PC-3 (cell line): ENCODE measurements around the gene ZNHIT1.

Experiments used
- EZH2 ChIP-seq: fragments of 300-600 bp; sonication (generic); IDR thresholded peaks from one replicate; pipeline ENCODE4 v1.6.1; 2017; ENCODE audit warnings: antibody characterized with exemption, mild to moderate bottlenecking, low read length; ENCODE audit not compliant: unreplicated experiment
- TF ChIP-seq, protein P1 (sequence below): fragments of 300-600 bp; sonication (generic); conservative IDR thresholded peaks from 2 replicates; pipeline ENCODE4 v1.5.1; 2017; ENCODE audit warnings: antibody characterized with exemption, low read depth, mild to moderate bottlenecking, low read length

DNA sequence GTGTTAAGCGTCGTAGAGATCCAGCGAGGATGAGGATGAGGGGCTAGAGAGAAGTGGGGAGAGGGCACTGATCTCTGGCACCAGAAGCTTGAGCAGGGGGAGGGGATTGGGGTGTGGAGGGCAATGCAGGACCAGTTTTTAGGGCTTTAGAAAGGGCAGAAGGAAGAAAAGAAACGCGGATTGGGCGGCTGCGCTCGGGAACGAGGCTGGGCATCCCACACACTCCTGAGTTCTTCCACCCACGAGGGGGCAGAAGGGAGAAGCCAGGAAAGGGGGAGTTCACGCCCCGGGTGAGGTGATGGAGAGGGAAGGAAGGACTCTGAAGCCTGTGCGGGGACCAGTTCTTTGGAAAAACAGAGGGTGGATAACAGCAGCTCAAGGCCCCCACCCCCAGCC is 46.5 kb upstream of the ZNHIT1 start:
- TF ChIP-seq, protein P1, sequence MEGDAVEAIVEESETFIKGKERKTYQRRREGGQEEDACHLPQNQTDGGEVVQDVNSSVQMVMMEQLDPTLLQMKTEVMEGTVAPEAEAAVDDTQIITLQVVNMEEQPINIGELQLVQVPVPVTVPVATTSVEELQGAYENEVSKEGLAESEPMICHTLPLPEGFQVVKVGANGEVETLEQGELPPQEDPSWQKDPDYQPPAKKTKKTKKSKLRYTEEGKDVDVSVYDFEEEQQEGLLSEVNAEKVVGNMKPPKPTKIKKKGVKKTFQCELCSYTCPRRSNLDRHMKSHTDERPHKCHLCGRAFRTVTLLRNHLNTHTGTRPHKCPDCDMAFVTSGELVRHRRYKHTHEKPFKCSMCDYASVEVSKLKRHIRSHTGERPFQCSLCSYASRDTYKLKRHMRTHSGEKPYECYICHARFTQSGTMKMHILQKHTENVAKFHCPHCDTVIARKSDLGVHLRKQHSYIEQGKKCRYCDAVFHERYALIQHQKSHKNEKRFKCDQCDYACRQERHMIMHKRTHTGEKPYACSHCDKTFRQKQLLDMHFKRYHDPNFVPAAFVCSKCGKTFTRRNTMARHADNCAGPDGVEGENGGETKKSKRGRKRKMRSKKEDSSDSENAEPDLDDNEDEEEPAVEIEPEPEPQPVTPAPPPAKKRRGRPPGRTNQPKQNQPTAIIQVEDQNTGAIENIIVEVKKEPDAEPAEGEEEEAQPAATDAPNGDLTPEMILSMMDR = peak; percentile 34
- no peak for TF ChIP-seq EZH2
